Measurements from ENCODE around the gene CTNNA2.
"Not testable (repeated sequence)": the region's sequence is repeated elsewhere in the genome, so short reads cannot be mapped to it uniquely, and the experiment has no call there.

Gene CTNNA2

GRCh38 chr2:80030135-80030534, 517.3 kb downstream of the CTNNA2 start:
- DNase-seq (ENCODE audit: low read depth) = no peak

- not testable (repeated sequence) for DNase-seq (ENCODE audit: low read depth)
These were observed 519.8 kb downstream of the CTNNA2 start for GRCh38 chr2:80032684-80033083.

DNA sequence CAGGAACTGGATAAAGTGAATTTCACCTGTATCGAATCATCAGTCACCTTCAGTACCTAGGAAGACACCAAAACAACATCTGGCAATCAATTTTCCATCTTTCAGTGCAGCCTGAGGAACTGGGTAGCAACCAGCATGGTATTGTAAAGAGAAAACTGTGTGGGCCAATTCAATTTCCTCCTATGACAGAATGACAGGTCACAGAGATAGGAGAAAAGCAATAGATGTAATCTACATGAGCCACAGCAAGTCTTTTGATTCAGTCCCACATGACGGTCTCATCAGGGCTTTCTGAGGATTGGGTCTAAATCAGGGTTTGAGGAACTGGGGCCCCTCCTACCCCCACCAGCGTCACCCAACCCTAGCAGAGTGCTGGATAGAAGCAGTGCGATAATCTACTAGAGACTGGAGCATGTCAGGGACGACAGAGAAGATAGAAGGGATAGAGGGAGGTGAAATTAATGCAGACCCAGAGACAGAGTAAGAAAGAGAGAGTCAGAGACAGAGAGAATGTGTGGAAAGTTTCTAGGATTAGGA, 523.0 kb downstream of the CTNNA2 start:
- DNase-seq (ENCODE audit: low read depth) = no peak

- no peak for DNase-seq (ENCODE audit: low read depth)
These were observed 524.5 kb downstream of the CTNNA2 start for GRCh38 chr2:80037310-80037709.

GRCh38 chr2:80040226-80040625, 527.4 kb downstream of the CTNNA2 start:
- no peak for DNase-seq (ENCODE audit: low read depth)

- DNase-seq (ENCODE audit: low read depth) = no peak
These were observed 529.8 kb downstream of the CTNNA2 start for GRCh38 chr2:80042635-80043034.

GRCh38 chr2:80048296-80048695, 535.4 kb downstream of the CTNNA2 start:
- DNase-seq (ENCODE audit: low read depth) = no peak

DNA sequence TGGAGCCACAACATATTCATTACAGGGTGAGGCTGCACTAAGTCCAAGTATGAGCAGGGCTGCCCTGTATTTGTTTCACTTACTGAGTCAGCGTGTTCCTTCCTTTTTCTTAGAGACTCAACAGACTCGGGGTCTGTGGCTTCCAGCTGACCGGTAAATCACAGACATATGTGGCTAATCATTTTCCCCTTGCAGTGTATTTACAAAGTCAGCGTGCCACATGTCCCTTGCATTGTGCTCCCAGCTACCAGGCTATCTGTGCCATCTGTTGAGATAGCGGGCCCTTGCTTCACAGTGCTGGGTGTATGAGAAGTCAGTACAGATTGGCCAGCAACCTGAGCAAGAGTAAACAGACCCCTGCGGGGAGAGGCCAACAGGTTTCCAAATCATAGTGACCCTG, 537.4 kb downstream of the CTNNA2 start:
- DNase-seq (ENCODE audit: low read depth) = no peak

DNA sequence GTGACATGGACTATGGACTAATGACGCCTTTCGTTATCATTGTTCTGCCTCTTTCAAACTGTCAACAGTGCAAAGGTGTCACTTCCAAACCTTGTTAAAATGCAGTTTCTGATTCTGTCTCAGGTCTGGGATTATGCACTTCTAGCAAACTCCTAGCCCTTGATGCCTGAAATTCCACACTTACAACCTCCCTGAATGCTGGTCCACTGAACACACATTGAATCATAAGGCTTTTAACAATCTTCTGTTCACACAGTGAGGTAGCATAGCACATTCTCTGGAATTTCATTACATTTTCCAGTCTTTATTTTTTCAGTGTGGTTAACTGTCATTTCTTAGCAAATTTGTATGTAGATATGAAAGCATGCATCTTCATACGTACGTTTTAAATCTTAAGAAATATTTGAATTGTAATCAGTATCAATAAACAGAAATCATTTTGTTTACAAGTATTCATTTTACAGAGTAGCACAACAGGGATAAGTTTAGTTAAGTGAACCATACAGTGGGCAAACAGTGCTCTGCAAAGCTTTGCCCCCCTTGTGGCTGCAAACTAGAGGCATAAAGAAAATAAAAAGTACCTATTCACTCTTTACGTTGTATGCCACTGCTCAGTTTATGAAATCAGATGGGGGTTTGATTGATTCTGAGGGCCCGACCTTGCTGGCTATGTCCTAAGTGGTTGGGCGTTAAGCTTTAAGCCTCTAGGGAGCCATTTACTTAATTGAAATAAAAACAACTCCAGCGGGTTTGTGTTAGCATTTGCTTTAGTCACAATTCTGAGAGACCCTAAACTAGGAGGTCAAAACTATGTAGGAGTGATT, 540.9 kb downstream of the CTNNA2 start:
- no peak for DNase-seq (ENCODE audit: low read depth)

DNA sequence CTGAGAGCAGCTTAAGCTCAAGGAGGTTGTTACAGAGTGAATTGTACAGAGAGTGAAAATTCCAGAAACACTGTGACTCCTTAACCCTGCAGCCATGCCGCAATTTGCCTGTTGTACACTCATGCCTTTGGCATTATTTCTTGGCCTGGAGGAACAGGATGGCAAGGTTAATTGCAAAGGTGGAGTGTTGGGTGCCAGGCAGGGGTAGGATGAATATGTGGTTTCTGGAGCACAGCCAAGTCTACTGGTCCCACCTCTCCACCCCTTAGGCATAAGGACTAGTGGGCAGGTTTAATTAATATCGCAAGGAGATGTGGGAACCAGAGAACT, 541.5 kb downstream of the CTNNA2 start:
- no peak for DNase-seq (ENCODE audit: low read depth)

- no peak for DNase-seq (ENCODE audit: low read depth)
These were observed 545.1 kb downstream of the CTNNA2 start for GRCh38 chr2:80057956-80058355.

- no peak for DNase-seq (ENCODE audit: low read depth)
These were observed 545.7 kb downstream of the CTNNA2 start for GRCh38 chr2:80058562-80058961.

GRCh38 chr2:80059447-80059846, 546.6 kb downstream of the CTNNA2 start:
- DNase-seq (ENCODE audit: low read depth) = no peak

GRCh38 chr2:80061881-80062280, 549.0 kb downstream of the CTNNA2 start:
- DNase-seq (ENCODE audit: low read depth) = no peak

DNA sequence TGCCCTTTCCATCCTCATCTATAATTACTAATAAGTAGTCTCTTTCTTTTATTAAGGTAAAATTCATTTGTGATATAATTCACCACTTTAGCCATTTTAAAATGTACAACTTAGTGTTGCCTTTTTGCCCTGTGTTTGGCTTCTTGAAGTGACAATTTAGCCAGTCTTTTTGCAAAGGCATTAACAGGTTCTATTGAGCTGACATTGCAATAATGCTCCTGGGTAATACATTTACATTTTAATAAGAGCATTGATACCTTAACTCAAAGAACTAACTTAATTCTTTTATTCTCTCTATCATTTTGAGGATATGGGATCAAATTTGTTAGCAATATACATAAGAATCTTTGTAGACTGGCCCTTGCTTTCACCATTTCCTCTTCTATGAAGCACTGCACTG, 549.4 kb downstream of the CTNNA2 start:
- DNase-seq (ENCODE audit: low read depth) = no peak

- no peak for DNase-seq (ENCODE audit: low read depth)
These were observed 555.3 kb downstream of the CTNNA2 start for GRCh38 chr2:80068038-80068731.

DNA sequence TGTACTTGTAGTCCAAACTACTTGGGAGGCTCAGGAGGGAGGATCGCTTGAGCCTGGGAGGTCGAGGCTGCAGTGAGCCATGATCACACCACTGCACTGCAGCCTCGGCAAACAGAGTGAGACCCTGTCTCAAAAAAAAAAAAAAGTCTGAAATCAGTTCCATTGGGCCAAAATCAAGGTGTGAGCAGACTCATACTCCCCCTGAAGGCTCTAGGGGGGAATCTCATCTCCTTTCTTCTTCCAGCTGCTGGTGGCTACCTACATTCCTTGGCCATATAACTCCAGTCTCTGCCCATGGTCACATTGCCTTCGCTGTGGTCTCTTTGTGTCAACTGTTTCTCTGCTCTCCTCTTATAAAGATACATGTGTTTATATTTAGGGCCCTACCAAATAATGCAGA, 557.7 kb downstream of the CTNNA2 start:
- no peak for DNase-seq (ENCODE audit: low read depth)

- DNase-seq (ENCODE audit: low read depth) = no peak
These were observed 559.1 kb downstream of the CTNNA2 start for GRCh38 chr2:80071941-80072340.

- no peak for DNase-seq (ENCODE audit: low read depth)
These were observed 560.3 kb downstream of the CTNNA2 start for GRCh38 chr2:80073134-80073561.

GRCh38 chr2:80074321-80075070, 561.6 kb downstream of the CTNNA2 start:
- DNase-seq (ENCODE audit: low read depth) = no peak

DNA sequence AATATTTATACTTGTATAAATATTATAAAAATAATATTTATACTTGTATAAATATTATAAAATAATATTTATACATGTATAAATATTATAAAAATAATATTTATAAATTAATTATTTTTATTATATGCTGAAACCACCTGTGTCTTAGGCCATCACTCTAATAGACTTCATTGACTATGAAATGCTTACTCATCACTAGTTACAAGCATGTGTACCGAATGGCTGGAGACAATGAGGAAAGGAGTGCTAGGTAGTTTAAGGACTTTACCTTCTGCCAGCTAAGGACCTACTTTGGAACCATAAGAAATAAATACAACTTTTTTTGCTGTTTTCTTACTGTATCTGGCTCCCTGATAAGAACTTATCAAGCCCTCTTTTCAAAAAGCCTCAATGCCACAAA, 562.9 kb downstream of the CTNNA2 start:
- DNase-seq (ENCODE audit: low read depth) = no peak

- DNase-seq (ENCODE audit: low read depth) = no peak
These were observed 565.6 kb downstream of the CTNNA2 start for GRCh38 chr2:80078290-80079036.
